Measurements from ENCODE around the gene MTERF2. TPM values are rescaled to one million over a fixed set of nuclear protein-coding genes. Genes with fewer than 3 reads are reported as not detected.
"Not testable (repeated sequence)": the region's sequence is repeated elsewhere in the genome, so short reads cannot be mapped to it uniquely, and the experiment has no call there.

Gene MTERF2, protein sequence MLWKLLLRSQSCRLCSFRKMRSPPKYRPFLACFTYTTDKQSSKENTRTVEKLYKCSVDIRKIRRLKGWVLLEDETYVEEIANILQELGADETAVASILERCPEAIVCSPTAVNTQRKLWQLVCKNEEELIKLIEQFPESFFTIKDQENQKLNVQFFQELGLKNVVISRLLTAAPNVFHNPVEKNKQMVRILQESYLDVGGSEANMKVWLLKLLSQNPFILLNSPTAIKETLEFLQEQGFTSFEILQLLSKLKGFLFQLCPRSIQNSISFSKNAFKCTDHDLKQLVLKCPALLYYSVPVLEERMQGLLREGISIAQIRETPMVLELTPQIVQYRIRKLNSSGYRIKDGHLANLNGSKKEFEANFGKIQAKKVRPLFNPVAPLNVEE
- 4.4 and 4.5 TPM in 2 replicates for total RNA-seq

DNA sequence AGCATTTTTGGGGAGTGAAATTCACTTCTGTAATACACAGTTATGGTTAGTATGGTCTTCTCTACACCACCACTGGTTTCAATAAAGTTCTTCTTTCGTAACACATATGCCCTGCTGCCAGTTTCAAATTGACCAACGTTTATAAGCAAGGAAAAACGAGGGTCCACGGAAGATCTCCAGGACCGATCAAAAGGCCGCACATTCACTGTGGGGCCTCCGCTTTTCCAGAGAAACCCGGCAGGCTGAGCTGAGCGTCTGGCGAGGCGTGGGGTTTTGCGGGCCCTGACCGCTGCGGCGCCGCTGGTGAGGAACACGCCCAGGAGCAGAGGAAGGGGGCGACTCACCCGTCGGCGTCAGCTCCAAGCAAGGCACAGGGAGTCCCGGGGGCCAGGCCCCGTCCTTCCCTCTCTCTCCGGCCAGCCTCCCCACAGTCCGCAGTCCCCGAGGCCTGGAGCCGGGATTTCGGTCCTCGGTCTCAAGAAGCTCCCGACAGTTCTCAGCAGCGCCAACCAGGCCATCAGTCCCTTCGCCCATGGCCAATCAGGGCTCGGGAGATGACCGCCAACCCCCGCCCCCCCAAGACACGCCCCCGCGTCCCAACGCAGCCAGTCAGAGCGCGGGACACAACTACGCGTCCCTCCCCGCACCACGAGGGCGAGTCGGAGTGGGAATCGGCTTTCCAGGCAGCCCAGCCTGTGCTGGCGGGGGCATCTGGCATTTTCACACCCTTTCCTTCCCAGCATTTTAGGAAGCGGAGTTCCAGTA, at the start of gene MTERF2:
MTERF2 (minus strand) TSS at position 522 of the 765 bp plus-strand sequence. CDS start 8,432 bp downstream, outside the sequence.
- intact Hi-C loops (cut with micrococcal nuclease): loop anchor here (1.0 to 10.0 kb wide), 14 partner anchors 32 to 1868 kb away; partner anchors contain the start of genes CRY1, ISCU, POLR3B and PRDM4

DNA sequence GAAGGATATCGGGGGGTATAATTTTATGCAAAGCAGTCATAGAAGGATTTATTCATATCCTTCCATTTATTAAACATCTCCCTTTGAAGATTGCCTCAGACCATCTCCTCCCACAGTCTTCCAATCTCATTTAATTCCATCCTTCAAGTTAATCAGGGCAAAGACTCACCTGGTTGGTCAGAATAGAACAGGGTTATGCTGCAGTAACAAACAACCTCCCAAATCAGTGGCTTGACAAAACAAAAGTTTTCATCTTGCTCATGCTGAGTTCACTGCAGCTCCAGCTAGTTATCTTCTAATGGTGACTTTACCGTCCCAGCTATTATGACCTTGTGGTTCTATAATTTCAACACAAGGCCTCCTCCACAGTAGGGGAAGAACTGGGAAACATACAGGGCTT, 48.8 kb upstream of the MTERF2 start:
- intact Hi-C loops (cut with micrococcal nuclease): no loop called here

DNA sequence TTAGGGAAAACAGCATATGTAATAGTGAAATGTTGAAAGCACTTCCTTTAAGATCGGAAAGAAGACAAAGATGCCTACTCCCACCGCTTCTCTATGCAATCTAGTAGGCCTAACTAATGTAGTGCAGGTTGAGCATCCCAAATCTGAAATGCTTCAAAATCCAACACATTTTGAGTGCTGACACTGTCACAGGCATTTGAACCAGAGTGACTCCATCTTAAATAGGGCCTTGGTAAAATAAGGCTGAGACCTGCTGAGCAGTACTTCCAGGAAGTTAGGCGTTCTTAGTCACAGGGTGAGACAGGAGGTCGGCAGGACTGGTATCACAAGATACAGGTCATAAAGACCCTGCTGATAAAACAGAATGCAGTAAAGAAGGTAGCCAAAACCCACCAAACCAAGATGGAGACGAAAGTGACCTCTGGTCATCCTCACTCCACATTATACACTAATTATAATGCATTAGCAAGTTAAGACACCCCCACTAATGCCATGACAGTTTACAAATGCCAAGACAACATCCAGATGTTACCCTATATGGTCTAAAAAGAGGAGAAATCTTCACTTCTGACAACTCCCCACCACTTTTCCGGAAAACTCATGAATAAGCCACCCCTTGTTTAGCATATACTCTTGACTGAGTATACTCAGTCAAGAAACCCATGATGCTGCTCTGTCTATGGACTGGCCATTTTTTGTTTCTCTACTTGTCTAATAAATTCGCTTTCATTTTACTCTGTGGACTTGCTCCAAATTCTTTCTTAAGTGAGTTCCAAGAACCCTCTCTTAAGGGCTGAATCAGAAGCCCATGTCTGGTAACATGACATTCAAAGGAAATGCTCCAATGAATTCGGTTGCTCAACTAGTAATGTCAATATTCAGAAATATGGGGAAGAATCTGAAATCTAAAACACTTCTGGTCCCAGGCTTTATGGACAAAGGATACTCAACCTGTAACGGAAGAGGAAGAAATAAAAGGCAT, 47.1 kb upstream of the MTERF2 start:
- intact Hi-C loops (cut with micrococcal nuclease): no loop called here

DNA sequence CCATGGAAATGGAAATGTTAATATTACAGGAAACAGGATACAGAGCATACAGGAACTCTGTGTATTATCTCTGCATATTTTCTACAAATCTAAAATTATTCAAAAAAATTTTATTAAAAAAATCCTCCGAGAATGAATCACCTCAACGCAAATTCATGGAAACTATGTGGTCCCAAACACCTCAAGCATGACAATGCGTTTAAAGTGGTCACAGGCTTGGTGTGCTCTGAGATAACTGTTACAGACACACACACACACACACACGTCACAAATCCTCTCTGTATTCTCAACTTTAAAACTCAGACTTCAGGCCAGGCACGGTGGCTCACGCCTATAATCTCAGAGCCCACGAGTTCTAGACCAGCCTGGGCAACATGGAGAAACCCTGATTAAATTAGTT, 45.3 kb upstream of the MTERF2 start:
- intact Hi-C loops (cut with micrococcal nuclease): no loop called here

DNA sequence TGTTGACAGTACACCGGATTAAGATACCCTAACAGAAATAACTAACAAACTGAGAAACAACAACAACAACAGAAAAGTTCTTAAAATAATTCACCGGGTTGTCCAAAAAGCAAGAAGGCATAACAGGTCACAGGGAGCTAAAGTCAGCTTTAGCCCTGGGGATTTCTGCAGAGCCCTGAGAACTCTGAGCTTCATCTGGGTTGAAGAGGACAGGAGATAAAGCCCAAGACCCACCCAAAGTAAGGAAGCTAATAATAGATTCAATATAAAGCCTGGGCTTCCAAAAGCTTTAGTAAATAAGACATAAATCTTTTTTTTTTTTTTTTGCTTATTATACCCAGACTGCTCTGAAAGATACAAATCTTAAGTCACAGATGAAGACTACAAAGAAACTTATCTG, 44.1 kb upstream of the MTERF2 start:
- intact Hi-C loops (cut with micrococcal nuclease): no loop called here

DNA sequence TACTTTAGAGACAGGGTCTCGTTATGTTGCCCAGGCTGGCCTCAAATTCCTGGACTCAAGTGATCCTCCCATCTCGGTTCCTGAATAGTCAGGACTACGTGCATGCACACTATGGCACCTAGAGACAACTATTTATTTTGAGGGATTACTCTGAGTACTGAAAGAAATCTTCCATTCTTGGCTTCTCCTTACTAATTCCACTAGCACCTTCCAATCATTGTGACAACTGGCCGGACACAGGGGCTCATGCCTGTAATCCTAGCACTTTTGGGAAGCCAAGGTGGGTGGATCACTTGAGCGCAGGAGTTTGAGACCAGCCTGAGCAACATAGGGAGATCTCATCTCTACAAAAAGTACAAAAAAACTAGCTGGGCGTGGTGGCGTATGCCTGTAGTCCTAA, 42.1 kb upstream of the MTERF2 start:
- intact Hi-C loops (cut with micrococcal nuclease): no loop called here

DNA sequence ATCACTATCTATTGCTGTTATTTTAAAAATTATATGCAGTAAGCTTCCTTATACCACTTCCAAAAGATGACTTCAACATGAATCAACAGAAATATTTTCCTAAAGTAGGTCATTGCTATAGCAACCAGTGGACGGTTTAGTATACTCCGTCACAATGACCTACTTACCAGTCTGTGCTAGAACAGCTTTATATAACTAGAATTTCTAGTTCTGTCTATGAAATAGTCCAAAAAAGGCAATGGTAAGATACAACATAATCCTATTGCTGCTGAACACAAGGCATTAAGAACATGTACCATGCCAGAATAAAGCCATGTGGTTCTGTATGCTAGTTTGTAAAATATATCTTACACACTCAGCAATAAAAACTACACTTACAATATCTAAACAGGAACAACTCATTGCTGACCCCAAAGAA, 40.7 kb upstream of the MTERF2 start:
- intact Hi-C loops (cut with micrococcal nuclease): no loop called here

DNA sequence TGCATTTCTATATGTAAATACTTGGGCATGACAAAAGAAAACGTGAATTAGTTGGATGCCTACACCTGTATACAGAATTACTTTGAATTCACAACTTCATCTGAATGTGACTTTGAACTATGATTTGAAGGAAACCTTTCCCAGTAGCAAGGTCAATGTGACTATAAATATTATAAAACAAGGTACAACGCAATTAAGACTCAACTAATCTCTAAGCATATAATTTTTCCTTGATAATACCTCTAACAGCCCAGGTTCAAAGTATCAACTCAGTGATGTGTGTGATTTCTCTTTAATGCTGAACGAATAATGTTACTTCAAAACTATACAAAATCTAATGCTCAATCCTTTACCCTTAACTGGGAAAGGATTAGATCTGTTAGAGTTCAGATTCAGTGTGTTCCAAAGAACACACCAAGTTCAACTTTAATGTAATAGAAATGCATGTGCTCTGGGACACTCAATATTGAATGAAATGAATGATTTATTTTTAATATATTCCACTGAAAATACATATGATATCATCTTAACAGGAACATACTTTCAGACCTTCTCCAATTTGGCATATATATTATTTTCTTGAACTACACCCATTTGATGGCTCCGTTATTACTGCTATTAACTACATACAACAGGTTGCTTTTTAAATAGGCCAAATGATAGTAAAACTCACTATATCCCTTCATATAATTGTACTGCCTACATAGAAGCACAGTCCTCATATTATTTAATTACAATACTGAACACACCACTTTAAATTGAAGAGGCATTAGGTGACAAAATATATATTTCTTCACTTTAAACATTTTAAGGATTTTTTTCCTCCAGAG, 40.1 kb upstream of the MTERF2 start:
- intact Hi-C loops (cut with micrococcal nuclease): no loop called here

DNA sequence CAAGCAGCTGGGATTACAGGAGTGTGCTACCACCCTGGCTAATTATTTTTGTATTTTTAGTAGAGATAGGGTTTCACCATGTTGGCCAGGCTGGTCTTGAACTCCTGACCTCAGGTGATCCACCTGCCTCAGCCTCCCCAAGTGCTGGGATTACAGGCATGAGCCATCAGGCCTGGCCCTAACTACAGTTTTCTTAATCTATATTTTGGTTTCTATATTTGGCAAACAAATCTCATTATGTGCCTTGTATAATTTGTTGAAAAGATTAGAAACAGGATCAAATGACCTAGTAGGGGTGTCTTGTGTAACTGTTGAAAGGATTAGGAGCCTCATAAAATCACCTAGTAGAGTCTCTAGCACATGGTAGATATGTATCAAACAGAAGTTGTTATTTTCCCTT, 39.4 kb upstream of the MTERF2 start:
- intact Hi-C loops (cut with micrococcal nuclease): not testable (repeated sequence)

DNA sequence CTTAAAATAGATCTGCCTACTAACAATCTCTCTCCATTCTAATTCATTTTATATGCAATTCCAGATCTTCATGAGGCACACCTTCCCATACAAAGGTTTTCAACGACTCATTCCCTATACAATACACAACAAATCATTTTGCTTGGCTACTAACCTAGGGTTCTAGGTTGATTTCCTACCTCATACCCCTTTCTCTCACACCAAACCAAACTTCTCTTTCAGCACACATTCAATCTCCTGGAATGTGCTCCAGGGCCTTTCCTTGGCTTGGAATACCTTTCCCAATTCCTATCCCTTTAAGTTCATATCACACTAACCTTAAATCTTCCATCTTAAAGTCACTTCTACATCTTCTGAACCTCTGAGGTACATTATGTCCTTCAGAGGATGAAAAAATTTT, 38.7 kb upstream of the MTERF2 start:
- intact Hi-C loops (cut with micrococcal nuclease): no loop called here

DNA sequence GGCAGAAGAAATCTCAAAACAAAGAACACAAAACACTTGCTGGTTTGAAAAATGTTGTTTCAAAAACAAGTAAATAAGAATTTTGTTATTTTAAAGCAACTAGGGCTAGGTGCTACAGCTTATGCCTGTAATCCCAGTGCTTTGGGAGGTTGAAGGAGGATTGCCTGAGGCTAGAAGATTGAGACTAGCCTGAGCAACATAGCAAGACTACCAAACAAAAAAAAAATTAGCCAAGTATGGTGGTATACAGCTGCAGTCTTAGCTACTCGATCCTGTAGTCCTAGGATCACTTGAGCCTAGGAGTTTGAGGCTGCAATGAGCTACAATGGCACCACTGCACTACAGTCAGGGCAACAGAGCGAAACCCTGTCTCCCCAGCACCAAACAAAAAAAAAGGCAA, 32.6 kb upstream of the MTERF2 start:
- intact Hi-C loops (cut with micrococcal nuclease): no loop called here

DNA sequence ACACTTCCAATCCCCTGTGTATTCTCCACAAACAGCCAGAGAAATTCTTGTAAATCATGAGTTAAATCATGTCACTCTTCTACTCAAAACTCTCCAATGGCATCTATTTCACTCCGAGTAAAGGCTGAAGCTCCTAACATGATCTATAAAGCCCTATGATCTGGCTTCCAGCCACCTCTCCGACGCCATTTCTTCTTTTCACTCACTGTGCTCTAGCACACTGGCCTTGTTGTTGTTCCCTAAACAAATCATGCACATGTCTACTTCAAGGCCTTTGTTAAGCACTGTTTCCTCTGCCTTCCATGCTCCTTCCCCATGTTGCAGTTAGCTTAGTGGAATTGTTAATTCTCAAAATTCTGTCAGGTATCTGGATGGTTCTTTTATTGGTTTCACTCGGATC, 30.1 kb upstream of the MTERF2 start:
- intact Hi-C loops (cut with micrococcal nuclease): no loop called here

DNA sequence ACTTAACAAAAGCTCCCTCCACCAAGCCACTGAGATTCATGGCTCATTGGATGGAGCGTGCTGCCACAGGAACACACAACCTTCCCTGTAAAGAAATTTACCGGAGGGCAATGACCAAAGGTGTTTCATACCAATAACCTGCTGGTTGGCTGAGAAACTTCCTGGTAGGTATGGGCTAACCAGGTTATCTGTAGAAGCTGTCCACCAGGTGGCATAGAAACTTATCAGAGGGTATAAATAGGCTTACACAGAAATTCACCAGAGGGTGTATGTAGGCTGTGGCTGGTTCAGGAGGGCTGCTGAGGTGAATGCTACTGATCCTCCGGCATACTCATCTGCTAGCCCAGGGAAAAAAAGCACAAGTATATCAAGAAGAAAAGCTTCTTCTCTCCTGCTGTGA, 27.1 kb upstream of the MTERF2 start:
- intact Hi-C loops (cut with micrococcal nuclease): no loop called here

DNA sequence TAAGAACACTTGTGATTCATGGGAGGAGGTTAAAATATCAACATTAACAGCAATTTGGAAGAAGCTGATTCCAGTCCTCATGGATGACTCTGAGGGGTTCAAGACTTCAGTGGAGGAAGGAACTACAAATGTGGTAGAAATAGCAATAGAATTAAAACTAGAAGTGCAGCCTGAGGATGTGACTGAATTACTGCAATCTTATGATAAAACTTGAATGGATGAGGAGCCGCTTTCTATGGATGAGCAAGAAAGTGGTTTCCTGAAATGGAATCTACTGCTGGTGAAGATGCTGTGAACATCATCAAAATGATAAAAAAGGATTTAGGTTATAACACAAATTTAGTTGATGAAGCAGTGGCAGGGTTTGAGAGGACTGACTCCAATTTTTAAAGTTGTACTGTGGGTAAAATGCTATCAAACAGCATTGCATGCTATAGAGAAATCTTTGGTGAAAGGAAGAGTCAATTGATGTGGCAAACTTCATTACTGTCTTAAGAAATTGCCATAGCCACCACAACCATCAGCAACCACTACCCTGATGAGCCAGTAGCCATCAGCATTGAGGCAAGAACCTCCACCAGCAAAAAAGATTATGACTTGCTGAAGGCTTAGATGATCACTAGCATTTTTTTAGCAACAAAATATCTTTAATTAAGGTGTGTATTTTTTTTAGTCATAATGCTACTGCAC, 25.9 kb upstream of the MTERF2 start:
- intact Hi-C loops (cut with micrococcal nuclease): no loop called here

DNA sequence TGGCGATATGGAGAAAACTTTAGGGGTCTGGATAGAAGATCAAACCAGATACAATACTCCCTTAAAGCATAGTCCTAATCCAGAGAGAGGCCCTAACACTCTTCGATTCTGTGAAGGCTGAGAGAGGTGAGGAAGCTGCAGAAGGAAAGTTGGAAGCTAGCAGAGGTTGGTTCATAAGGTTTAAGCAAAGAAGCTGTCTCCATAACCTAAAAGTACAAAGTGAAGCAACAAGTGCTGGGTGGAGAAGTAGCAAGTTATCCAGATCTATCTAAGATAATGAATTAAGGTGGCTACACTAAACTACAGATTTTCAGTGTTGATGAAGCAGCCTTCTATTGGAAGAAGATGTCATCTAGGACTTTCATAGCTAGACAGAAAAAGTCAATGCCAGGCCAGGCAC, 24.6 kb upstream of the MTERF2 start:
- intact Hi-C loops (cut with micrococcal nuclease): no loop called here

DNA sequence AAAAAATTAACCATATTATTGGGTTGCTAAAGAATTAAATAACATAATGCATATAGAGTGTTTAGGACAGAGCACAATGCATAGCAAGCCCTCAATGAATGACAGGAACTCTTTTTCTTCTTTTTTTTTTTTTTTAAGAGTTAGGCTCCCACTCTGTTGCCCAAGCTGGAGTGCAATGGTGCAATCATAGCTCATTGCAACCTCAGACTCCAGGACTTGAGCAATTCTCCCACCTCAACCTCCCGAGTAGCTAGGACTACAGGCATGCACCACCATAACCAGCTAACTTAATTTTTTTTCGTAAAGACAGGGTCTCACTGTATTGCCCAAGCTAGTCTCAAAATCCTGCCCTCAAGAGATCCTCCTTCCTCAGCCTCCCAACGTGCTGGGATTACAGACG, 20.5 kb upstream of the MTERF2 start:
- intact Hi-C loops (cut with micrococcal nuclease): no loop called here

DNA sequence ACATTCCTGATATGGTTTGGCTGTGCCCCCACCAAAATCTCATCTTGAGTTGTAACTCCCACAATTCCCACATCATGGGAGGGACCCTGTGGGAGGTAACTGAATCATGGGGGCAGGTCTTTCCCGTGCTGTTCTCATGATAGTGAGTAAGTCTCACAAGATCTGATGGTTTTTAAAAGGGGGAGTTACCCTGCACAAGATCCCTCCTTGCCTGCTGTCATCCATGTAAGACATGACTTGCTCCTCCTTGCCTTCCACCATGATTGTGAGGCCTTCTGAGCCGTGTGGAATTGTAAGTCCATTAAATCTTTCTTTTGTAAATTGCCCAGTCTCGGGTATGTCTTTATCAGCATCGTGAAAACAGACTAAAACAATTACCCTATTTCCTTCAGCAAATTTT, 15.7 kb upstream of the MTERF2 start:
- intact Hi-C loops (cut with micrococcal nuclease): not testable (repeated sequence)

DNA sequence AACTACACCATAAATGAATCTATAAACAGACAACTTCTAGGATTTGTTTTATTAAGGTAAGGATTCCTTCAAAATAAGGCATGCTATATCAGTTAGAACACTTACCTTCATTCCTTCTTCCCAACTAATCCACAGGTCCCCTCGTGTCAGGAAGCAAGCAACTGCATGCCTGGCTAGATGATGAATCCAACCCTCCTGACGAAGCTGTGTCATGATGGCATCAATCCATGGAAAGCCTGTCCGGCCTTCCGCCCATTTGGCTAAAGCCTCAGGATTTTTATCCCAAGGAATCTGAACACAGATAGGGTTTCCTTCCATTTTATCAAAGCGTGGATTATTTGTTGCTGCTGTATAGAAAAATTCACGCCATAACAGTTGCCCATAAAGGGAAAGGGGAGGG, 12.5 kb upstream of the MTERF2 start:
- intact Hi-C loops (cut with micrococcal nuclease): loop anchor here (5.0 kb wide), 1 partner anchor 853 kb away; no protein-coding TSS in a partner anchor

DNA sequence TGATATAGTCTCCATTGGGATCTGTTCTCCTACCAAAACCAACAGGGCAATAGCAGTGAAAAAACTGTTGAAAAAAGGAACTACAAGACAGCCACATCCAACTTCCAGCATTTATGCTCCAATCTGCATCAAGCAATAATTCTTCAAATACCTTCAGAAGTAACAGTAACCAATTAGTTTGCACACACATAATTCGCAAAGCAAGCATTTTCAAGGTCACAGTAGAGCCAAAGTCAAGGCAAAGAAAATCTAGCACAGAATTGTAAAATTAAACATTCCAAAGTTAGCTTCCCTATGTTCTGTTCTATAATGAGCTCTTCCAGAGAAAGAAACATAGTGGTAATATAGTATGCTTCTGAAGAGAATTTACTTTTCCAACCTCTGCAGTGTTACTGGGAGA, 11.0 kb upstream of the MTERF2 start:
- intact Hi-C loops (cut with micrococcal nuclease): loop anchor here (5.0 kb wide), 1 partner anchor 854 kb away; no protein-coding TSS in a partner anchor

DNA sequence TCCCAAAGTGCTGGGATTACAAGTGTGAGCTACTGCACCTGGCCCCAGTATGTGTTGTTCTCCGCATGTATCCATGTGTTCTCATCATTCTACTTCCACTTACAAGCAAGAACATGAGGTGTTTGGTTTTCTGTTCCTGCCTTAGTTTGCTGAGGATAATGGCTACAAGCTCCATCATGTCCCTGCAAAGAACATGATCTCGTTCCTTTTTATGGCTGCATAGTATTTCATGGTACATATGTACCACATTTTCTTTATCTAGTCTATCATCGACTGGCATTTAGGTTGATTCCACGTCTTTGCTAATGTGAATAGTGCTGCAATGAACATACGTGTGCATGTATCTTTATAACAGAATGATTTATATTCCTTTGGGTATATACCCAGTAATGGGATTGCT, 9.2 kb upstream of the MTERF2 start:
- intact Hi-C loops (cut with micrococcal nuclease): loop anchor here (5.0 kb wide), 1 partner anchor 856 kb away; no protein-coding TSS in a partner anchor

All from T-helper 1 cell treated with Interleukin-12 subunit alpha and Interleukin-12 subunit beta and Interleukin-4 antibody, amounts not matched to agents 30 ng/mL and 1 ng/mL, for 36 hours (primary cell).